Activated T-helper 2 cell treated with anti-CD3 and anti-CD28 coated beads, Interferon-gamma antibody, Interleukin-2, Interleukin-4, amounts not matched to agents 10 μg/mL and 5 μg/mL and 100 μg/mL, durations not matched to agents 14 hours and 24 hours and 36 hours (primary cell): Measurements from ENCODE around the gene TIGD1. TPM values are rescaled to one million over a fixed set of nuclear protein-coding genes. Genes with fewer than 3 reads are reported as not detected.
A peak's percentile ranks its signal among the peaks of the same experiment; 100 is the strongest.

Experiments
- DNase-seq: peaks from one replicate; pipeline ENCODE4 v3.0.0; 2021; ENCODE audit warnings: low spot score
- H3K27ac Mint-ChIP-seq: one replicate; pipeline ENCODE4 v1.8.0; 2021; ENCODE audit warnings: mixed read lengths
- H3K27me3 Mint-ChIP-seq: one replicate; pipeline ENCODE4 v1.8.0; 2021; ENCODE audit warnings: low read depth, mixed read lengths
- H3K36me3 Mint-ChIP-seq: one replicate; pipeline ENCODE4 v1.8.0; 2021; ENCODE audit warnings: low read depth, mixed read lengths
- H3K4me1 Mint-ChIP-seq: one replicate; pipeline ENCODE4 v1.8.0; 2021; ENCODE audit warnings: low read depth, mixed read lengths
- H3K4me3 Mint-ChIP-seq: one replicate; pipeline ENCODE4 v1.8.0; 2021; ENCODE audit warnings: low read depth, mild to moderate bottlenecking, moderate library complexity, mixed read lengths
- H3K9me3 Mint-ChIP-seq: one replicate; pipeline ENCODE4 v1.8.0; 2021; ENCODE audit warnings: mixed read lengths
- intact Hi-C: fragments of 100-400 bp; cut with micrococcal nuclease; formaldehyde crosslinking; loops from one replicate; pipeline ENCODE4 v1.15.1; 2023
- total RNA-seq: library from RNA; stranded (reverse); gene quantifications from 2 replicates; pipeline ENCODE4 v1.2.3, GENCODE V29; 2022

TIGD1 gene
- total RNA-seq, 1 donor from 2014 or later = 9.1 TPM

- Mint-ChIP-seq H3K36me3 (peaks cover 88% of the 10 kb centered on the region), H3K4me1 (peaks cover 11% of the 10 kb centered on the region), H3K27me3 (no peaks in the 10 kb centered on the region), H3K9me3 (no peaks in the 10 kb centered on the region), H3K4me3 (no peak overlapping the region), H3K27ac (no peak overlapping the region)
- intact Hi-C loops = no loop called here
- no peak for DNase-seq
These were observed 12.3 kb upstream of the TIGD1 start for GRCh38 chr2:232562515-232563151.

GRCh38 chr2:232556426-232556825 lies 6.1 kb upstream of the TIGD1 start:
- no peak for DNase-seq
- intact Hi-C loops = no loop called here
- H3K4me1 Mint-ChIP-seq = peaks cover 43% of the 10 kb centered on the region
- H3K9me3 Mint-ChIP-seq = no peaks in the 10 kb centered on the region
- H3K27ac Mint-ChIP-seq = peak overlapping the region; percentile 83
- H3K4me3 Mint-ChIP-seq = no peak overlapping the region
- H3K36me3 Mint-ChIP-seq = peaks cover 78% of the 10 kb centered on the region
- H3K27me3 Mint-ChIP-seq = no peaks in the 10 kb centered on the region

GRCh38 chr2:232551776-232552175 lies 1.4 kb upstream of the TIGD1 start:
- DNase-seq = no peak
- Mint-ChIP-seq H3K9me3 (peaks cover 6% of the 10 kb centered on the region), H3K4me3 (peak overlapping the region; percentile 99), H3K27me3 (no peaks in the 10 kb centered on the region), H3K36me3 (peaks cover 59% of the 10 kb centered on the region), H3K4me1 (peaks cover 64% of the 10 kb centered on the region), H3K27ac (peak overlapping the region; percentile 94)
- intact Hi-C loops = no loop called here

GRCh38 chr2:232551250-232551638 lies 887 bp upstream of the TIGD1 start:
- peaks cover 6% of the 10 kb centered on the region for H3K9me3 Mint-ChIP-seq
- peak overlapping the region; percentile 99 for H3K4me3 Mint-ChIP-seq
- no peak for DNase-seq
- intact Hi-C loops = no loop called here
- peak overlapping the region; percentile 94 for H3K27ac Mint-ChIP-seq
- H3K4me1 Mint-ChIP-seq = peaks cover 63% of the 10 kb centered on the region
- H3K36me3 Mint-ChIP-seq = peaks cover 59% of the 10 kb centered on the region
- H3K27me3 Mint-ChIP-seq = no peaks in the 10 kb centered on the region

- peaks cover 6% of the 10 kb centered on the region for H3K9me3 Mint-ChIP-seq
- intact Hi-C loops = loop anchor here (1.0 kb wide), 1 partner anchor 147 kb away; the partner anchor contains the start of gene GIGYF2
- H3K27ac Mint-ChIP-seq = peak overlapping the region; percentile 100
- H3K4me3 Mint-ChIP-seq = peak overlapping the region; percentile 99
- peaks cover 52% of the 10 kb centered on the region for H3K4me1 Mint-ChIP-seq
- peaks cover 52% of the 10 kb centered on the region for H3K36me3 Mint-ChIP-seq
- no peak for DNase-seq
- no peaks in the 10 kb centered on the region for H3K27me3 Mint-ChIP-seq
These were observed 553 bp downstream of the TIGD1 start for GRCh38 chr2:232549655-232550353.

GRCh38 chr2:232547991-232548390 lies 2.4 kb downstream of the TIGD1 start:
- DNase-seq = no peak
- Mint-ChIP-seq H3K36me3 (peaks cover 37% of the 10 kb centered on the region), H3K4me3 (no peak overlapping the region), H3K4me1 (peaks cover 34% of the 10 kb centered on the region), H3K27me3 (no peaks in the 10 kb centered on the region), H3K27ac (no peak overlapping the region), H3K9me3 (peaks cover 6% of the 10 kb centered on the region)
- intact Hi-C loops = no loop called here

- Mint-ChIP-seq H3K27me3 (no peaks in the 10 kb centered on the region), H3K36me3 (peaks cover 29% of the 10 kb centered on the region), H3K4me3 (no peak overlapping the region), H3K4me1 (peaks cover 22% of the 10 kb centered on the region), H3K27ac (no peak overlapping the region), H3K9me3 (peaks cover 6% of the 10 kb centered on the region)
- no peak for DNase-seq
- intact Hi-C loops = no loop called here
These were observed 4.6 kb downstream of the TIGD1 start for GRCh38 chr2:232545511-232546375.

GRCh38 chr2:232544674-232545073 lies 5.7 kb downstream of the TIGD1 start:
- H3K4me3 Mint-ChIP-seq = no peak overlapping the region
- intact Hi-C loops = no loop called here
- peaks cover 6% of the 10 kb centered on the region for H3K9me3 Mint-ChIP-seq
- H3K27ac Mint-ChIP-seq = no peak overlapping the region
- H3K4me1 Mint-ChIP-seq = peaks cover 20% of the 10 kb centered on the region
- no peak for DNase-seq
- peaks cover 26% of the 10 kb centered on the region for H3K36me3 Mint-ChIP-seq
- H3K27me3 Mint-ChIP-seq = no peaks in the 10 kb centered on the region

- intact Hi-C loops = no loop called here
- no peak overlapping the region for H3K4me3 Mint-ChIP-seq
- peaks cover 16% of the 10 kb centered on the region for H3K4me1 Mint-ChIP-seq
- DNase-seq = no peak
- no peaks in the 10 kb centered on the region for H3K27me3 Mint-ChIP-seq
- H3K9me3 Mint-ChIP-seq = peaks cover 6% of the 10 kb centered on the region
- H3K36me3 Mint-ChIP-seq = peaks cover 22% of the 10 kb centered on the region
- H3K27ac Mint-ChIP-seq = no peak overlapping the region
These were observed 6.3 kb downstream of the TIGD1 start for GRCh38 chr2:232543928-232544631.

- Mint-ChIP-seq H3K27ac (no peak overlapping the region), H3K4me3 (no peak overlapping the region), H3K4me1 (peaks cover 10% of the 10 kb centered on the region), H3K36me3 (peaks cover 16% of the 10 kb centered on the region), H3K9me3 (peaks cover 1% of the 10 kb centered on the region), H3K27me3 (peaks cover under 1% of the 10 kb centered on the region)
- DNase-seq = no peak
- intact Hi-C loops = no loop called here
These were observed 6.9 kb downstream of the TIGD1 start for GRCh38 chr2:232543491-232543890.

- no peaks in the 10 kb centered on the region for H3K9me3 Mint-ChIP-seq
- H3K4me1 Mint-ChIP-seq = peaks cover 9% of the 10 kb centered on the region
- DNase-seq = no peak
- intact Hi-C loops = no loop called here
- H3K36me3 Mint-ChIP-seq = peaks cover 10% of the 10 kb centered on the region
- peaks cover 7% of the 10 kb centered on the region for H3K27me3 Mint-ChIP-seq
- H3K27ac Mint-ChIP-seq = no peak overlapping the region
- H3K4me3 Mint-ChIP-seq = no peak overlapping the region
These were observed 7.5 kb downstream of the TIGD1 start for GRCh38 chr2:232542715-232543467.
